Lower leg skin (tissue), 4 donors: Measurements from ENCODE around the gene SPESP1. TPM values are rescaled to one million over a fixed set of nuclear protein-coding genes. Genes with fewer than 3 reads are reported as not detected.

ENCODE experiments used
- DNase-seq, 2 donors: peaks; one replicate each; pipeline ENCODE4 v3.0.0-alpha.2; 2019; ENCODE audit warnings: low spot score in 2 of 2
- H3K4me3 ChIP-seq: fragments of 200-600 bp; sonication (generic); 2 replicates; pipeline ENCODE4 v1.5.1; 2017; ENCODE audit warnings: mild to moderate bottlenecking, low read depth; ENCODE audit not compliant: poor library complexity, severe bottlenecking
- POLR2A ChIP-seq, 2 donors: fragments of 450-650 bp; IDR thresholded peaks; one replicate each; pipeline ENCODE4 v1.6.1; 2016 to 2017; ENCODE audit warnings: antibody characterized with exemption in 2 of 2, mild to moderate bottlenecking in 1 of 2, moderate library complexity in 1 of 2
- WGBS, 2 donors: methylation state at CpG; one replicate each; pipeline ENCODE4 v1.1.5; 2018; 5-methylcytosine and 5-hydroxymethylcytosine counted together
- intact Hi-C: fragments of 100-400 bp; cut with DNase I; formaldehyde crosslinking; loops from one replicate; pipeline ENCODE4 v1.15.0; 2023; ENCODE audit warnings: low total_unique reads
- total RNA-seq, 4 donors: library from RNA; depleted of rRNA; stranded (reverse); fragments of >200 nt; gene quantifications; one replicate each; pipeline ENCODE4 v1.1.0, GENCODE V29; 2016
- TF ChIP-seq, protein P1 (sequence below), 3 donors: fragments of 450-650 bp; IDR thresholded peaks; one replicate each; pipeline ENCODE4 v1.5.1; 2016; ENCODE audit warnings: antibody characterized with exemption in 3 of 3, mild to moderate bottlenecking in 3 of 3, moderate library complexity in 2 of 3

The SPESP1 gene
- total RNA-seq, 4 donors from 2014 or later = 1.3 to 15.5 (median 2.5) TPM

GRCh38 chr15:68990231-68990991, 60.1 kb downstream of the SPESP1 start:
- no peak overlapping the region for H3K4me3 ChIP-seq
- TF ChIP-seq, protein P1, sequence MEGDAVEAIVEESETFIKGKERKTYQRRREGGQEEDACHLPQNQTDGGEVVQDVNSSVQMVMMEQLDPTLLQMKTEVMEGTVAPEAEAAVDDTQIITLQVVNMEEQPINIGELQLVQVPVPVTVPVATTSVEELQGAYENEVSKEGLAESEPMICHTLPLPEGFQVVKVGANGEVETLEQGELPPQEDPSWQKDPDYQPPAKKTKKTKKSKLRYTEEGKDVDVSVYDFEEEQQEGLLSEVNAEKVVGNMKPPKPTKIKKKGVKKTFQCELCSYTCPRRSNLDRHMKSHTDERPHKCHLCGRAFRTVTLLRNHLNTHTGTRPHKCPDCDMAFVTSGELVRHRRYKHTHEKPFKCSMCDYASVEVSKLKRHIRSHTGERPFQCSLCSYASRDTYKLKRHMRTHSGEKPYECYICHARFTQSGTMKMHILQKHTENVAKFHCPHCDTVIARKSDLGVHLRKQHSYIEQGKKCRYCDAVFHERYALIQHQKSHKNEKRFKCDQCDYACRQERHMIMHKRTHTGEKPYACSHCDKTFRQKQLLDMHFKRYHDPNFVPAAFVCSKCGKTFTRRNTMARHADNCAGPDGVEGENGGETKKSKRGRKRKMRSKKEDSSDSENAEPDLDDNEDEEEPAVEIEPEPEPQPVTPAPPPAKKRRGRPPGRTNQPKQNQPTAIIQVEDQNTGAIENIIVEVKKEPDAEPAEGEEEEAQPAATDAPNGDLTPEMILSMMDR (IDR thresholded peaks at IDR 0.05) = no peak
- TF ChIP-seq POLR2A (IDR thresholded peaks at IDR 0.05) = no peak
- intact Hi-C loops = no loop called here
- peak in 1 of 2 donors; percentile 42 for DNase-seq
- WGBS, 2 donors = 75% methylated on average over 7 of the region's 7 CpGs

- intact Hi-C loops = no loop called here
- DNase-seq = no peak
- no peak overlapping the region for H3K4me3 ChIP-seq
- TF ChIP-seq, protein P1 (IDR thresholded peaks at IDR 0.05) = no peak
- TF ChIP-seq POLR2A (IDR thresholded peaks at IDR 0.05) = no peak
- WGBS, 2 donors = 67 to 79% methylated on average over 5 of the region's 5 CpGs
Observed at GRCh38 chr15:68990992-68991500, 60.7 kb downstream of the SPESP1 start.

DNA sequence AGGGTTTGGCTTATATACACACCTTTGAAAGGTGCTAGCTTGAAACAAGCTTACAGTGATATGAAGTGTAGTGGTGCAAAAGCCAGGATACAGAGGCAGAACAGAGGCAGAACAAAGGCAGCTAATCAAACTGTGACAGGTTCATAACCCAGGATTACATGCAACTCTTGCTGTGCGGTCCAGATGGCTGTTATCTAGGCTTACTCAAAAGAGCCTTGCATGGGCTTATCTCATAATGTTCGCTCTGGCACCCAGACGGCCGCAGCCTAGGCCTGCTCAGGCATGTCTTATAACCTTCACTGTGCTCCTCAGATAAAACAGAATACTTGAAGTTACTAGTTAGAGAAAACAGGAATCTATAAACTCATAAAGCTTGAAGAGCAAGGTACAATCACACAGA, 61.4 kb downstream of the SPESP1 start:
- no peak overlapping the region for H3K4me3 ChIP-seq
- peak in 1 of 2 donors; percentile 64 for DNase-seq
- intact Hi-C loops = no loop called here
- 51 to 70% methylated on average over 4 of the region's 4 CpGs for WGBS, 2 donors
- no peak for TF ChIP-seq POLR2A (IDR thresholded peaks at IDR 0.05)
- TF ChIP-seq, protein P1 (IDR thresholded peaks at IDR 0.05) = no peak

DNA sequence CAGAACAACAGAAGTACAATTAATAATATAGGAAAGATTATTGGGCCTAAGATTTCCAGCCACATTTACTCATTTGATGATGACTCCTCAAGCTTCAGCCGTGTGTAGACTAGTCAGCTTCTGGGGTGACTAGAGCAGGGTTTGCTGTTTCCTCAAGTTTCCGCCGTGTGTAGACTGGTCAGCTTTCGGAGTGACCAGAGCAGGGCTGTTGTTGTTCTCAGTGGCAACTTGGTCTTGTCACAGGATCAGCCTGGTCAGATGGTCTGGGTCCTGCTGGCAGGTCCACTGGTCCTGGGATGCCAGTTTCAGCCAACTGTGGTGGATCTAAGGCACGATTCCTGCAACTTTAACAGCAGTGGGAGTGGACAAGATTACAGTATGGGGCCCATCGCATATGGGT, 62.4 kb downstream of the SPESP1 start:
- no peak overlapping the region for H3K4me3 ChIP-seq
- TF ChIP-seq, protein P1 (IDR thresholded peaks at IDR 0.05) = no peak
- TF ChIP-seq POLR2A (IDR thresholded peaks at IDR 0.05) = no peak
- peak in 1 of 2 donors; percentile 53 for DNase-seq
- intact Hi-C loops = no loop called here
- WGBS, 2 donors = 88 to 95% methylated on average over 6 of the region's 6 CpGs

GRCh38 chr15:68993276-68993675, 63.0 kb downstream of the SPESP1 start:
- intact Hi-C loops = no loop called here
- 95 to 96% methylated on average over 6 of the region's 6 CpGs for WGBS, 2 donors
- no peak for TF ChIP-seq POLR2A (IDR thresholded peaks at IDR 0.05)
- TF ChIP-seq, protein P1 (IDR thresholded peaks at IDR 0.05) = no peak

More at GRCh38 chr15:68993276-68993675, 63.0 kb downstream of the SPESP1 start:
- no peak overlapping the region for H3K4me3 ChIP-seq
- DNase-seq = peak in 1 of 2 donors; percentile 42
